SK-N-MC (cell line): ENCODE data around the gene FDX1.

ENCODE experiments used
- EZH2 ChIP-seq: fragments of 200-600 bp; sonication (generic); IDR thresholded peaks from one replicate; pipeline ENCODE4 v1.6.1; 2017; ENCODE audit warnings: antibody characterized with exemption
- POLR2AphosphoS5 ChIP-seq: IDR thresholded peaks from 2 replicates; pipeline ENCODE4 v1.6.1; 2012; ENCODE audit warnings: mild to moderate bottlenecking, low read depth, low read length, borderline replicate concordance

- TF ChIP-seq EZH2 = no peak
- TF ChIP-seq POLR2AphosphoS5 = no peak
These were observed 5.4 kb downstream of the FDX1 start for GRCh38 chr11:110434952-110435779.
